NCI-H510A treated with DMSO at 0.1 percent for 48 hours (cell line): ENCODE results near the gene ADK.
"Not testable (repeated sequence)": the region's sequence is repeated elsewhere in the genome, so short reads cannot be mapped to it uniquely, and the experiment has no call there.

Source experiments
- DNase-seq: peaks from one replicate; lab custom pipeline; 2025; lab: John Stamatoyannopoulos, UW

ADK gene

DNA sequence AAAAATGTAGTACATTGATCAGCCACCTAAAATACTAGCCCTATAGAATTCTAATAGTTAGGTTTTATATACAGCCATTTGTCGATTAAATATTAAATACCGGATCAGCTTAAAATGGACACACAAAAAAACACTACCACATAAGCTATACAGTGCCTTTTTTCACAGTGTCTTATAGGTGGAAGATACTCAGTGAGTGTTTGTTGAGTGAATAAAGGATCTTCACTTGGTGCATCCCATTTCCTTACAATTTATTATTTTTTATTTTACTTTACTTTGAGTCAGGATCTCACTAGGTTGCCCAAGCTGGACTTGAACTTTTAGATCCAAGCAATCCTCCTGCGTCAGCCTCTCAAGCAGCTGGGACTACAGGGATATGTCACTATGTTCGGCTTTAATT lies 340.0 kb downstream of the ADK start:
- DNase-seq = no peak

DNA sequence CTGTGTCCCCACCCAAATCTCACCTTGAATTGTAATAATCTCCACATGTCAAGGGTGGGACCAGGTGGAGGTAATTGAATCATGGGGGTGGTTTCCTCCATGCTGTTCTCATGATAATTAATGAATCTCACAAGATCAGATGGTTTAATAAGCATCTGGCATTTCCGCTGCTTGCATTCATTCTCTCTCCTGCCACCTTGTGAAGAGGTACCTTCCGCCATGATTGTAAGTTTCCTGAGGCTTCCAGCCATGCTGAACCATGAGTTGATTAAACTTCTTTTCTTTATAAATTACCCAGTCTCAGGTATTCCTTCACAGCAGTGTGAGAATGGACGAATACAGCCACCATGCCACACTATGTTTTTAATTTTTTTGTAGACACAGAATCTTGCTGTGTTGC lies 345.3 kb downstream of the ADK start:
- DNase-seq = not testable (repeated sequence)

DNA sequence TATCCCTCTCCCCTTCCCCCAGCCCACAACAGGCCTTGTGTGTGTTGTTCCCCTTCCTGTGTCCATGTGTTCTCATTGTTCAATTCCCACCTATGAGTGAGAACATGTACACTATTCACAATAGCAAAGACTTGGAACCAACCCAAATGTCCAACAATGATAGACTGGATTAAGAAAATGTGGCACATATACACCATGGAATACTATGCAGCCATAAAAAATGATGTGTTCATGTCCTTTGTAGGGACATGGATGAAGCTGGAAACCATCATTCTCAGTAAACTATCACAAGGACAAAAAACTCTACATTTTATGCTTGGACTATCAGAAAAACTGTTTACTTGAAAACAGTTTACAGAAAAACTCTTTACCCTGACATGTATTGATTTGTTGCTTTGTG lies 347.6 kb downstream of the ADK start:
- not testable (repeated sequence) for DNase-seq

DNA sequence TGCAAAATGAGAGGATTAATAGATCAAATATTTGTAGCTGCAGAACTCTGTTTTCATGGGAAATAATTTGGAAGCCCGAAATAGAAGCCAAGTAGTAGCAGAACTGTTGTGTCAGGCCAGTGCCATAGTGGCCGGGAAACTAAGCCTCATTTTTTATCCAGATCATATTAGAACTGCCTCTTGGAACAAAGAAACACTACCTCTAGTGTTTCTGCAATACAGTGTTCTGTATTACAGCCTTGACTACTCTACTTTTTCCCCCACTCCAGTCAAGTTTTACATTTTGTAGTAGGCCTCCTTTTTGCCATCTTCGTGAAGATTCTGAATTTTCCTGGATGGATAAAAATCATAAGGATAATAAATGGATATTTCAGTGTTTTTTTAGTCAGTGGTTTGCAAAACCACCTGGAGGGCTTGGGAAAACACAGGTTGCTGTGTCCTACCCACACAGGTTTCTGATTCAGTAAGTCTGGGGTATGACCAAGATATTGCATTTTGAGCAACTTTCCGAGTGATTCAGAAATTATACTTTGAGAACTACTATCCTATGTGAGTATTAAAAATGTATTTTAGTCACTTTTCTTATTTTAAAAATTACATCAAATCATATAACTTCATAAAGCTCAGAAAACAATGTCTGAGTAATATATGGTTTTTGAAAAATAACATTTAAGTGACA lies 349.1 kb downstream of the ADK start:
- DNase-seq = no peak

DNA sequence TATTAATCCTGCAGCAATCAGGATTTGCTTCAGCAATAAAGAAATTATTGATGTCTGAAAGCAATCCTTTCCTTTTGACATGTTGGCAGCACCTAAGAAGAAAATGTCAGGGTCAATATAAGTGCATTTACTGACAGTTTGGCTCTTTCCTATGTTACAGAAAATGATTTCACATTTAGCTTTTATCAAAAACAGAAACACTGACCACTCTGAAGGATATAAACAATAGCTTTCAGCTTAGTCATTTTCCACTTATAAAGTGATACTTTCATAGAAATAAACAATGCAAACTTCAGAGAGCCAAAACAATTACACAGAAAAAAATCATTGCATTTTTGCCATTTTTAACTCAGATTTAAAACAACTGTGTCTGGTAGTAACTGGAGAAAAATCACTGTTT lies 349.8 kb downstream of the ADK start:
- no peak for DNase-seq

DNA sequence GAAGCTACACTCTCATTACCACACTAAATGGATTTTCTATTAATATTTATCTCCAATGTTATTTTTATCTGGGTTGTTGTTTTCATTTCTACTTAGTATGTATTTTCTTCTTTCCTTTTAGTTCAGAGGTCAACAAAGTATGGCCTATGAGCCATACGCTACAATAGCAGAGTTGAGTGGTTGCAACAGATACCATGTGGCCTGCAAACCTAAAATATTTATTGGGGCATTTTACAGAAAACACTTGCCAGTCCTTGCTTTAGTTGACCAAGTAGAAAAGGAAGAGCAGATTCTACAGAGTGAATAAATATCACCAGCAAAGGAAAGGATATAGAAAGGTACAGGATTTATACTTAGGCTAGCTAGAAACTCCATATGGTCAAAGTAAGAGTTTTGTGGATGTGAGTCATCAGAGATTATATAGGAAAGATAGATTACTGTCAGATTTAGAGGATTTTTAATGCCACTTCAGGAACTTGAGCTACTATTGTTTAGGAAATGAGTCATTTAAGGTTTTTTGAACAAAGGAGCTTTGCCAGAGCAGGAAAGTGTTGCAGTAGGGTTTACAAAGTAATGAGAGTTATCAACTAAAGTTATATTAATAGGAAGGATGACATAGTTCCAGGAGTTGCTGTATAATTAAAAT lies 352.1 kb downstream of the ADK start:
- no peak for DNase-seq

DNA sequence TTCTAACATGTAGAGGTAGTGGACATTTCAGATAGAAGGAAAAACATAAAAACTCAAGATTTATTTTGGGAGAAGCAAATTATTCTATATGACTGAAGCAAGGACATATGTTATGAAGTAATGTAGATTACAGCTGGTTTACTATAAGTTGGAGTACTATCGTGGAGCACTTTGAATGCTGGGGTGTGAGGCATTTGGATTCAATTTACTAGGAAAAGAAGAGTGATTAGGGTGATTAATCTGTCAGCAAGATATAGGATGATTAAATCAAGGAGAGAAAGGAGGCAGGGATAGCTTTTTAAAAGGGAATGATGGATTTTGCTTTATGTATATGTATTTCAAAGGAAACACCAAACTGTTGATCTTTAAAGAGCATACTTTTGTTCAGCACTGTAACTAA lies 356.9 kb downstream of the ADK start:
- DNase-seq = no peak

DNA sequence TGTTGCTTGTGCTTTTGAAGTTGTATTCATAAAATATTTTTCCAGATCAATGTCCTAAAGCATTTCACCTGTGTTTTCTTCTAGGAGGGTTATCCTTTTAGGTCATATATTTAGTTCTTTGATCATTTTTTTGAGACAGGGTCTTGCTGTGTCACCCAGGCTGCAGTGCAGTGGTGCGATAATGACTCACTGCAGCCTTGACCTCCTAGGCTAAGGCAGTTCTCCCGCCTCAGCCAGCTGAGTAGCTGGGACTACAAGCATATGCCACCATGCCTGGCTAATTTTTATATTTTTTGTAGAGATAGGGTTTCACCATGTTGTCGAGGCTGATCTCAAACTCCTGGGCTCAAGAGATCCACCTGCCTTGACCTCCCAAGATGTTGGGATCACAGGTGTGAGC lies 359.6 kb downstream of the ADK start:
- no peak for DNase-seq

DNA sequence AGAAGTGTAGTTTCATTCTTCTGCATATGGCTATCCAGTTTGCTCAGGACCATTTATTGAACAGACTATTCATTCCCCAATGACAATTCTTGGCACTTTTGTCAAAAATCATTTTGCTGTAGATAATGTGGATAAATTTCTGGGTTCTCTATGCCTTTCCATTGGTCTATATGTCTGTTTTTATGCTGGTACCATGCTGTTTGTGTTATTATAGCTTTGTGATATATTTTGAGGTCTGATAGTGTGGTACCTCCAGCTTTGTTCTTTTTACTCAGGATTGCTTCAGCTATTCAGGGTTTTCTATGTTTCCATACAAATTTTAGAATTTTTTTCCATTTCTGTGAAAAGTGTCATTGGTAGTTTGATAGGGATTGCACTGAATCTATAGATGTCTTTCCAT lies 360.0 kb downstream of the ADK start:
- no peak for DNase-seq

DNA sequence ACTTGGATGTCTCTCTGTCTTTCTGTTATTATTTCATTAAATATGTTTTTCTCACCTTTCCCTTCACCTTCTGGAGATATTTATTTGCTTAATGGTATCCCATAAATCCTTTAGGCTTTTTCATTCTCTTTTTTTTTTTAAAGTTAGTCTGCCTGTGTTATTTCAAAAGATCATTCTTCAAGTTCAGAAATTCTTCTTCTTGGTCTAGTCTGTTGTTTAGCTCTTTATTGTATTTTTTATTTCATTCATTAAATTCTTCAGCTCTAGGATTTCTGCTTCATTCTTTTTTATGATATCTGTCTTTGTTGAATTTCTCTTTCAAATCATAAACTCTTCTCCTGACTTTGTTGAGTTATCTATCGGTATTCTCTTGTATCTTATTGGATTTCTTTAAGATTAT lies 363.3 kb downstream of the ADK start:
- no peak for DNase-seq

DNA sequence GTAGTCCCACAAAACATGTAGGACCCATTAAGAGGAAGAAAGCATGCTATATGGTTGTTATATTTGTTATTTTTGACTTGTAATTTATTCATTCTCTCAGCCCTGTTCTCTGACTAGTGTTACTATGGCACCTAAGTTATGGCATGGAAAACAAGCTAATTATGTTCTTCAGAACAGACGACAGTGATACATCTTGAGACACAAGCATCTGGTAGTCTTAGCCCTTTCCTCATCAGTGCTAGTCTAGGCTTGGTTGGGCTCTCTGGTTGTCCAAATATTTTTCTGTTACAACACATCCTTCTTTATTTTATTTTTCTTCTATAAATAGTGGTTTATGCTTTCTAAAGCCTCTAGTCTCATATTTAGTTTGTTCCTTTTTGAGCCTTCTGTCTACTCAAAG lies 367.0 kb downstream of the ADK start:
- DNase-seq = no peak

DNA sequence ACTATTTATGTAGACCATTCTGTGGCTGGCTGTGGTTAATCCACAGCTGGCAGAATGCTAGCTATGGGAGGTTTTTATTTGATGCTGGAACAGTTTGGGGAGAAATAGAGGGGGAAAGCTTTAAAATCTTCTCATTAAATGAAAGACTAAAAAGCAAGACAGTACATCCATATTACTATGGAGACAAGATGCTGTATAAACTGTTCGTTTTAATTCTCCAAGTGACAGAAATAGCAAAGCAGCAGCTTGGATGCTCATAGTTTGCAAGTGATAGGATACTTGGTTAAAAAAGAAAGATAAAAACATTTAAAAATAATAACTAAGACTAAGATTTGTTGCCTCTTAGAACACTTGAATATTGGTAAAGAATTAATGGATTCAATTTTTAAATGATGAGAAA lies 370.5 kb downstream of the ADK start:
- no peak for DNase-seq

DNA sequence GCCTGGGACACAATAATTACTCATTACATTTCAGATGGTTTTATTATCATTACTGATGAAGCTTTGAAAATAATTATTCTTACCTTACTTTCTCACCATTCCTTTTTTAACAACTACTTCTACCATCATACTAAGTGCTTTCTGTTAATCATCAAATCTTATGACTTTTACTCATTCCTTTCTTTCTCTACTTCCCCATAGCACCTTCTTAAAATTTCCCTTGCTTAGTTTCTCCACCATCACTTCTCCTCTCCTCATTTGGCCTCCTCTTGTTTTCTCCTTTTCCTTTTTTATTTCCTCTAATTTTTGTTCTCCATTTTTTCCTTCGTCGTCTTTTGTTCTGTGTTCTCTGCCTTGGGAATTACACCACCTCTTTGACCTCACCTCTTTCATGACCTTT lies 372.2 kb downstream of the ADK start:
- no peak for DNase-seq

DNA sequence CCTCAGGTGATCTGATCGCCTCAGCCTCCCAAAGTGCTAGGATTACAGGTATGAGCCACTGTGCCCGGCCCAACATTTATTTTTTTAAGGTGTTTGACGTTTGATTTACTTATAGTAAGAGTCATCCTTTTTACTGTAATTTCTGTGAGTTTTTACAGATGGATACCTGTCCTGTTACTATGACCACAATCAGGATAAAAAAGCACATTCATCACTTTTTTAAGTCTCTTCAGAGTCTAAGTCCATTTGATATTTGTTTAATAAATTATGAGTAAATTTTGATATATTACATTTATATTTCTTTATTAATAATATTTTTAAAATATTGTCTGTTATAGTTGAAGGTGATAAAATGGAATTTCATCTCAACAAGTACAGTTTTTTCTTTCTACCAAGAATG lies 374.9 kb downstream of the ADK start:
- no peak for DNase-seq

DNA sequence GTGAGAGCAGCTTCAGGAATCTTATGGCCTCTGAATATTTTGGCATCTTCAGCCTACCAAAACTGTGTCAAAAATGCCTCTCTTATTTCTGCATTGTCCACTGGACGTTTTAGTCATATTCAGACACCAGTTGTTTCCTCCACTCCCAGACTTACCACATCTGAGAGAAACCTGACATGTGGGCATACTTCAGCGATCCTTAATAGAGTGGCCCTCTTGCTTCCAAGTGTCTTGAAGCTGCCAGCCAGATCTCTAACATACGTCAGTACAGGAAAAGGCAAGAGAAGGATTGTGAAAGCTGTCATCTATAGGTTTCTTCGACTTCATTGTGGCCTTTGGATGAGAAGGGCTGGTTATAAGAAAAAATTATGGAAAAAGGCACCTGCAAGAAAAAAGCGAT lies 376.6 kb downstream of the ADK start:
- not testable (repeated sequence) for DNase-seq

DNA sequence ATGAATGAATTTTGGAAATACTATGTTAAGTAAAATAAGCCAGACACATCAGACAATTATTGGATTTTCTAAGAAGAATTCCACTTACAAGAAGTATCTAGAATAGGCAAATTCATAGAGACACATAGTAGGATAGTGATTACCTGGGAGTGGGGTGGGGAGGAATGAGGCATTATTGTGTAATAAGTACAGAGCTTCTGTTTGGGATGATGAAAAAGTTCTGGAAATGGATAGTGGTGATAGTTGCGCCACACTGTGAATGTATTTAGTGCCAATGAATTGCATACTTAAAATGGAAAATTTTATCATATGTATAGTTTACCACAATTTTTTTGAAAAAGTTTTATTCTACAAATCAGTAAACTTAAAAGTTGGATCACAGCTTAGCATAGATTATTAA lies 378.2 kb downstream of the ADK start:
- no peak for DNase-seq

DNA sequence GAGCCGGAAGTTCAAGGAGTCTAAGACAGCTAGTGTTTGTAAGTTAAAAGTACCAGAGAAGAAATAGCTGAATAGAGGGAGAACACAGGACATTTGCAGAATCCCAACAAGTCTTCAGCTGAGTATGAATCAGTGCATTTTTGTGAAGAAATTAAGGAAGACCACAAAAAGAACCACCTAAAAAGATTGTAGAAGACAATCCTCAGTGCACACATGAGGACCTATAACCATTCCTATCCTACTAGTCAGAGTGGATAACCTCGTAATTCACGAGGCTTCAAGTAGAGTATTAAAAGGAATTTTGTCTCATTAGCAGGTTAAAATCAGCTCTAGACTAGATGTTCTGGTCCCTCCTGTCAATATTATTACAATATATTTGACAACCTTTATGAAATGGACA lies 380.0 kb downstream of the ADK start:
- no peak for DNase-seq

DNA sequence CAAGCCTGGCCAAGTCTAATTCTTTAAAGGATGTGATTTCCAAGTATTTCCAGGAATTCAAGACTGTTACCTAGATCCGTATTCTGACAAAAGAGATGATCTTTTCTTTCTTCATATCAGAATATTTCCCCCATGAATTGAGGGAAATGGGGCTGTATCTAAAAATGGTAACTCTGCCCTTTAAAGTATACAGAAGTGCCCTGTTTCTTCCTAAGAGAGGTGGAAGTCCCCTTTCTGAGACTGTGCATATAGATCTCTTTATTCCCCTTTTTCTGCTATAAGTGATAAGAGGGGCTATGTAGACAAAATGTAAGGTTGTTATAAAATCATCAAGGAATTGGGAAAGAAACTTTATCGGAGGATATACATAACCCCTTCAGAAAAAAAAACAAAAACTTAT lies 388.3 kb downstream of the ADK start:
- DNase-seq = no peak

DNA sequence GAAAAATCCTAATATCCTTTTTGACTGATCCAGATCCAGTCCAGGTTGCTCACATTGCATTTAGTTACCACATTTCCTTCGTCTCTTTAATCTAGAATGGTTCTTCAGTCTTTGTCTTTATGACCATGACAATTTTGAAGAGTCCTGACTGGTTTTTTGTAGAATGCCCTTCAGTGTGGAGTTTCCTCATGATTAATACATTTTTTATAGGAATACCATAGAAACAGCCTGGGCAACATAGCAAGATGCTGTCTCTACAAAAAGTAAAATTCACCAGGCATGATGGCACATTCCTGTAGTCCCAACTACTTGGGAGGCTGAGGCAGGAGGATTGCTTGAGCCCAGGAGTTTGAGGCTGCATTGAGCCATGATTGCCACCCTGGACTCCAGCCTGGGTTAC lies 390.4 kb downstream of the ADK start:
- DNase-seq = no peak

DNA sequence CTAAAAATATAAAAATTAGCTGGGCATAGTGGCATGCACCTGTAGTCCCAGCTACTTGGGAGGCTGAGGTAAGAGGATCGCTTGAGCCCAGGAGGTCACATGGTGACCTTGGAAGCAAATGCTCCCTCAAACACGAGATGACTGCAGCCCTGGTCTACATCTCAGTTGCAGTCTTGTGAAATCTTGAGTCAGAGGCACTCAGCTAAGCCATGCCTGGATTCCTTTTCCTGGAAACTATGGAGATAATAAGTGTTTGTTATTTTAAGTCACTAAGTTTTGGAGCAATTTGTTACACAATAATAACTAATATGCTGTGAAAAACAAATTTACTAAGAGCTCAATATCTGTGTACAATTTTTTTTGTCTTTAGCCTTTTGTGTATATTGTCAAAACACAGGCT lies 391.1 kb downstream of the ADK start:
- DNase-seq = no peak

DNA sequence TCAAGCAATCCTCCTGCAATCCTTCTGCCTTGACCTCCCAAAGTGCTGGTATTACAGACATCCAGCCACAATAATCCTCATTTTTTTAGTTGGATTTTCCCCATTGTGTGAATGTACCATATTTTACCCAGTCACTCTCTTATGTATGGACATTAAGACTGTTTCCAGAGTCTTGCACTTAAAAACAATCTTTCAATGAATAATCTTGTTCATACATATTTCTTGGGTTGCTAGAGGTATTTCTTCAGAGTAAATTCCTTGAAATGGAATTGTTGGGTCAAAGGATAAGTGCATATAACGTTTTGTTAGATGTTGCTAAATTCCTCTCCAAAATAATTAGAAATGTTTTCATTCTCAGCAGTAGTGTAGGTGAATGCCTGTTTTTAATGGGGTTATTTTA lies 392.3 kb downstream of the ADK start:
- no peak for DNase-seq

DNA sequence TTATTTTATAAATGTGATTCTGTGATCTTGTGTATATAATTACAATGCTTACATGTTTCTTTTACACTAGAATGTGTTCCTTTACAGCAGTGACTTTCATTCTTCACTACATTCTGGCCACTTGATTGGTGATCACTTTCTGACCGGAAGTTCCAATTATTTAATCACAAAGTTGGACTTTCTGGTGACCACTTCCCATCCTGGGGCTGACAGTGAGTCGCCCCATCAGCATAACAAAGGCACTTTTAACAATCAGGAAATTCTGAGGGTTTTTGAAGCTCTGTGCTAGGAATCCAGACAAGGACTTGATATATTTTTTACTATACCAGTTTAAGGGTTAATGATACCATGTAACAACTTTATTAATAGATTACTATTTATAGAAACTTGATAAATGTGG lies 393.1 kb downstream of the ADK start:
- no peak for DNase-seq

DNA sequence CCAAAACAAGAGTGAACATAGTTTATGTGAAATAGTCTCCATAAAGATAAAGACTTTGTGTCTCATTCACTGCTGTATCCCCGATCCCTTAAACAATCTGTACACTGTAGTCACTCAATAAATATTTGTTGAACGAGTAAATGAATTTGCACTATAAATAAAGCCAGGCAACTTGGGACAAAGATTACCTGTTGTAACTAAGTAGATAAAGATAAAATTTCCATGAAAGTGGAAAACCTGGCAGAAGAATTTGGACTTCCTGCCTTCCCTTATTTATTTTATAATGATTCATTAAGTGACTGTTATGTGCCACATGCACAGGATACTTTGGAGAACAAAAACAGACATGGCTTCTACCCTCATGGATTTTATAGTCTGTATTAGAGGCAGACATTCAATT lies 397.7 kb downstream of the ADK start:
- no peak for DNase-seq

DNA sequence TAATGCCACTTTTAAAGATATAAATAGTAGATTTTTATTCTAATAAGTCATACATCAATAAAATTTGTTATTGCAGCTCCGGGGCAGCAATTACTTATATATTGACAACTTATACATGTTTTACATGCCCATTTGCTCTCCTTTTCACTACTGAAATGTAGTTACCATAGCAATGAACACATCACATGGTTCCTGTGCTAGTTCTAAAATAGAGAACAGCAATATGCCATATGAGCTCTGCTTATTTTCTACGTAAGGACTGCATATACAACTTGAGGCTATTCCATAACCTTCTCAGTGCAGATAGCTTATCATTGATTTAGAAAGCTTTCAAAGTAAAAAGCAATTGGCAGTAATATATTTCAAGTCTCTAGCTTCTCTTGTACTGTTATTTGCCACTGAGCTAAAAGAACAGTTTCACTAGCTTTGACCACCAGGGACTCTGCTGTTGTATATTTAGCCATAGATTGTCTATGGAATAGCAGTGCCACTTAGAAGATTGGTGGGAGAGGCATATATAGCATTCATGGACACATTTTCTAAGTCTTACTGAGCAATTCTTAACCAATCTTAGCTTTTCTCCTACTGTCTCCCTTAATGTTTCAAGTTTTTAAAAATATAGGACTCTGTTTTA lies 405.2 kb downstream of the ADK start:
- no peak for DNase-seq
